WERI-Rb-1 (cell line): ENCODE results near the gene MACROH2A2.
A peak's percentile ranks its signal among the peaks of the same experiment; 100 is the strongest.

Source experiments
- DNase-seq: peaks from one replicate; pipeline ENCODE4 v3.0.0-alpha.2; 2020
- H3K27ac ChIP-seq: fragments of 250-450 bp; sonication (Bioruptor Pico); 2 replicates; pipeline ENCODE4 v1.5.1; 2020; ENCODE audit warnings: mild to moderate bottlenecking, moderate library complexity
- H3K27me3 ChIP-seq: fragments of 250-450 bp; sonication (Bioruptor Pico); 2 replicates; pipeline ENCODE4 v1.5.1; 2021; ENCODE audit warnings: mild to moderate bottlenecking, low read depth, moderate library complexity; ENCODE audit not compliant: insufficient read depth, severe bottlenecking
- H3K36me3 ChIP-seq: fragments of 250-450 bp; sonication (Bioruptor Pico); 2 replicates; pipeline ENCODE4 v1.5.1; 2020; ENCODE audit warnings: mild to moderate bottlenecking, moderate library complexity
- H3K4me3 ChIP-seq: 2 replicates; pipeline ENCODE4 v1.5.1; 2011; ENCODE audit warnings: low read depth, mild to moderate bottlenecking, control low read depth, low read length
- H3K9me3 ChIP-seq: fragments of 250-450 bp; sonication (Bioruptor Pico); 2 replicates; pipeline ENCODE4 v1.5.1; 2021; ENCODE audit warnings: mild to moderate bottlenecking, moderate library complexity; ENCODE audit not compliant: severe bottlenecking
- CTCF ChIP-seq: IDR thresholded peaks from 2 replicates; pipeline ENCODE4 v1.5.1; 2011; ENCODE audit warnings: low read depth, mild to moderate bottlenecking, control low read depth, inconsistent platforms, low read length

MACROH2A2 gene

GRCh38 chr10:70069346-70069745 is 16.7 kb downstream of the MACROH2A2 start:
- Histone ChIP-seq H3K36me3 (peaks cover 4% of the 10 kb centered on the region; the same call in 1 of the 2 replicates), H3K9me3 (no peaks in the 10 kb centered on the region), H3K27ac (no peak overlapping the region), H3K27me3 (no peaks in the 10 kb centered on the region), H3K4me3 (no peak overlapping the region)
- DNase-seq, result no peak
- TF ChIP-seq CTCF, result no peak

DNA sequence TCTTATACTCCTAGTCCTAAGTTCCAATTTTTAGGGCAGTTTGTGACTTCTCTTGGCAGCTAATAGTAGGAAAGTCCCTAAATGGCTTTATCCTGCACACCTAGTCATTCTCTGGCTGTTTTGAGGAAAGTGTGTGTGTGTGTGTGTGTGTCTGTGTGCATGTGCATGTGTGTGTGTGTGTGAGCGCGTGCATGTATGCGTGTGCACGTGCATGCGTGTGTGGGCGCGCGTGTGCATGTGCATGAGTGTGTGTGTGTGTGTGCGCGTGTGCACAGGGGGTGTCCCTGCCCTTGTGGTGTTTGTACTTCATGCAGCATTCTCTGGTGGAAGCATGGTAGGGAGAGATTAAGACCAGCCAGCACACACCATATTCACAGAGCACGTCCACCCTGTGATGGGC is 18.2 kb downstream of the MACROH2A2 start:
- Histone ChIP-seq H3K36me3 (no peaks in the 10 kb centered on the region), H3K27me3 (no peaks in the 10 kb centered on the region), H3K27ac (no peak overlapping the region), H3K4me3 (no peak overlapping the region), H3K9me3 (no peaks in the 10 kb centered on the region)
- no peak for TF ChIP-seq CTCF
- DNase-seq, result peak; percentile 74

DNA sequence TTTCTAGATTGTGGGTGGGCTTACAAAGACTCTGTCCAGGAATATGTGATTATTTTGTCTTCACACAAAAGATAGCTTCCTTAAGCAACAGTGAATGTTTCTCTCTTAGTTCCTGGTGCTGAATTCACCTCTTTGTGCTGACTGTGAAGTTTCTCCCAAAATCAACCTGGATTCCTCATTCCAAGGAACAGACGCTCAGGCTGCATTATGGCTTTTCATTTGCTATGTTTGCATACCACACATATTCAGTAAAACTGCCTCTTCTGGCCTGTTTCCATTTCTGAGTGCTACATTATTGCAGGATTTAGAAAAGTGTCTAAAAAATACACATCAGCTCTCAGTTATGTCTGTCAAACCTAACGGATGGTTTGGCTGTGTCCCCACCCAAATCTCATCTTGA is 21.5 kb downstream of the MACROH2A2 start:
- H3K27me3 ChIP-seq, result no peaks in the 10 kb centered on the region
- H3K36me3 ChIP-seq, result peaks cover 22% of the 10 kb centered on the region
- DNase-seq, result no peak
- TF ChIP-seq CTCF, result no peak
- H3K27ac ChIP-seq, result no peak overlapping the region
- no peak overlapping the region for H3K4me3 ChIP-seq
- no peaks in the 10 kb centered on the region for H3K9me3 ChIP-seq

DNA sequence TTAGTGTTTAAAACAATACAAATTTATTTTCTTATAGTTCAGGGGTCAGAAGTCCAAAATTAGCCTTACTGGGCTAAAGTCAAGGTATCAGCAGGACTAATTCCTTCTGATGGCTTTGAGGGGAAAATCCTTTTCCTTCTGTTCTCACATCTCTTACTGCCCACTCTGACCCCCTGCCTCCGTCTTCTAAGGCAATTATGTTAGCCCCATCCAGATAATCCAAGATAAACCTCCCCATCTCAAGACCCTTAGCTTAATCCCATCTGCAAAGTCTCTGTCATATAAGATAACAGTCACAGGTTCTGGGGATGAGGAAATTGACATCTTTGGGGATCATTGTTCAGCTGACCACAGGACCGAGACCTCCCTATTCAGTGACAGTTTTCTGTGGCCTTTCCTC is 22.3 kb downstream of the MACROH2A2 start:
- DNase-seq, result peak; percentile 76
- no peak overlapping the region for H3K4me3 ChIP-seq
- peaks cover 28% of the 10 kb centered on the region for H3K36me3 ChIP-seq
- H3K9me3 ChIP-seq, result no peaks in the 10 kb centered on the region
- TF ChIP-seq CTCF, result no peak
- H3K27me3 ChIP-seq, result no peaks in the 10 kb centered on the region
- no peak overlapping the region for H3K27ac ChIP-seq

- Histone ChIP-seq H3K27me3 (no peaks in the 10 kb centered on the region), H3K27ac (no peak overlapping the region)
Measured at GRCh38 chr10:70078329-70078728, 25.7 kb downstream of the MACROH2A2 start.

More at GRCh38 chr10:70078329-70078728, 25.7 kb downstream of the MACROH2A2 start:
- peaks cover 33% of the 10 kb centered on the region for H3K36me3 ChIP-seq
- DNase-seq, result no peak
- no peaks in the 10 kb centered on the region for H3K9me3 ChIP-seq
- H3K4me3 ChIP-seq, result no peak overlapping the region
- no peak for TF ChIP-seq CTCF
